H1 (cell line): ENCODE measurements around the gene IMPG2. TPM values are rescaled to one million over a fixed set of nuclear protein-coding genes. Genes with fewer than 3 reads are reported as not detected.

Source experiments
- CTCF ChIA-PET: fragments of 300-600 bp; sonication (Branson Sonifier 250); formaldehyde crosslinking; loops from one replicate; lab custom pipeline; 2021; ENCODE audit not compliant: partially characterized antibody; lab: Charles Lee
- POLR2A ChIA-PET: fragments of 300-600 bp; sonication (Branson Sonifier 250); formaldehyde crosslinking; loops from one replicate; lab custom pipeline; 2021; ENCODE audit warnings: inconsistent platforms; ENCODE audit not compliant: partially characterized antibody; lab: Charles Lee
- DNase-seq, 2 experiments: peaks; one replicate each; pipeline versions ENCODE4 v3.0.0 to v3.0.0-alpha.2; 2010 to 2022; ENCODE audit warnings: low spot score in 2 of 2, low read depth in 1 of 2, mixed read lengths in 1 of 2
- FAIRE-seq: peaks from 2 replicates; lab custom pipeline; 2011; peaks lifted over from hg19 to GRCh38; lab: Jason Lieb, UNC
- H2AFZ ChIP-seq: 2 replicates; pipeline ENCODE4 v1.8.1; 2012; ENCODE audit warnings: low read length, inconsistent platforms
- H2AK5ac ChIP-seq: 2 replicates; pipeline ENCODE4 v1.6.1; 2013; ENCODE audit warnings: low read depth, low read length
- H2BK120ac ChIP-seq: replicated peaks from 2 replicates; pipeline ENCODE3; 2013; ENCODE audit warnings: low read depth, low read length, inconsistent platforms
- H2BK12ac ChIP-seq: 2 replicates; pipeline ENCODE4 v1.6.1; 2013; ENCODE audit warnings: low read depth, low read length
- H2BK15ac ChIP-seq: 2 replicates; pipeline ENCODE4 v1.6.1; 2013; ENCODE audit warnings: low read length
- H2BK20ac ChIP-seq: 2 replicates; pipeline ENCODE4 v1.6.1; 2013; ENCODE audit warnings: low read length
- H2BK5ac ChIP-seq: 2 replicates; pipeline ENCODE4 v1.6.1; 2013; ENCODE audit warnings: low read depth, low read length
- H3K14ac ChIP-seq: 2 replicates; pipeline ENCODE4 v1.6.1; 2013; ENCODE audit warnings: inconsistent platforms; ENCODE audit not compliant: insufficient read length
- H3K18ac ChIP-seq: 2 replicates; pipeline ENCODE4 v1.6.1; 2013; ENCODE audit warnings: low read length; ENCODE audit errors: extremely low read depth
- H3K23ac ChIP-seq: 2 replicates; pipeline ENCODE4 v1.6.1; 2013; ENCODE audit warnings: inconsistent platforms; ENCODE audit not compliant: insufficient read length
- H3K23me2 ChIP-seq: 2 replicates; pipeline ENCODE4 v1.6.1; 2013; ENCODE audit warnings: low read depth, low read length
- H3K27ac ChIP-seq: 2 replicates; pipeline ENCODE4 v1.6.1; 2011; ENCODE audit warnings: low read depth, low read length, inconsistent platforms
- H3K27me3 ChIP-seq, 4 experiments: replicated peaks in 1 of 4; 1 replicate in 1 of 4; 2 replicates in 3 of 4; pipeline versions ENCODE4 v1.6.1 to v1.8.1; 2011 to 2013; ENCODE audit warnings: low read length in 3 of 4, mild to moderate bottlenecking in 3 of 4, inconsistent platforms in 2 of 4, mixed read lengths in 2 of 4, moderate library complexity in 1 of 4; ENCODE audit not compliant: control insufficient read depth in 3 of 4, insufficient read depth in 3 of 4; ENCODE audit errors: extremely low read depth in 1 of 4
- H3K36me3 ChIP-seq, 4 experiments: 2 replicates each; pipeline versions ENCODE4 v1.6.1 to v1.8.1; 2011 to 2013; ENCODE audit warnings: mild to moderate bottlenecking in 4 of 4, low read length in 3 of 4, moderate library complexity in 2 of 4, control low read depth in 1 of 4, inconsistent platforms in 1 of 4; ENCODE audit not compliant: insufficient read depth in 4 of 4, control insufficient read depth in 2 of 4
- H3K4ac ChIP-seq: replicated peaks from 2 replicates; pipeline ENCODE3; 2013; ENCODE audit warnings: low read length, low read depth, mixed read lengths, inconsistent platforms; ENCODE audit not compliant: insufficient read length
- H3K4me1 ChIP-seq, 4 experiments: replicated peaks in 1 of 4; 1 replicate in 1 of 4; 2 replicates in 3 of 4; pipeline versions ENCODE4 v1.6.1 to v1.8.1; 2011 to 2013; ENCODE audit warnings: low read length in 3 of 4, inconsistent platforms in 2 of 4, mixed read lengths in 1 of 4; ENCODE audit not compliant: insufficient read depth in 4 of 4, control insufficient read depth in 3 of 4
- H3K4me2 ChIP-seq, 2 experiments: 2 replicates each; pipeline versions ENCODE4 v1.6.1 to v1.8.1; 2011 to 2013; ENCODE audit warnings: low read depth in 2 of 2, low read length in 2 of 2, control low read depth in 1 of 2, inconsistent platforms in 1 of 2, mild to moderate bottlenecking in 1 of 2; ENCODE audit not compliant: insufficient read depth in 1 of 2
- H3K4me3 ChIP-seq, 4 experiments: fragments of 200-600, 300-600 bp in 1 of 4; sonication (generic), shearing (Covaris generic), sonication (Bioruptor Twin) in 1 of 4; 2 replicates each; pipeline versions ENCODE4 v1.5.1 to v1.8.1; 2011 to 2016; ENCODE audit warnings: low read length in 4 of 4, low read depth in 3 of 4, control low read depth in 2 of 4, inconsistent platforms in 2 of 4, mild to moderate bottlenecking in 2 of 4, mixed read lengths in 1 of 4, moderate library complexity in 1 of 4; ENCODE audit not compliant: insufficient read depth in 2 of 4; ENCODE audit errors: extremely low read depth in 1 of 4
- H3K56ac ChIP-seq: replicated peaks from 2 replicates; pipeline ENCODE3; 2013; ENCODE audit warnings: low read depth, mild to moderate bottlenecking, mixed read lengths, low read length, inconsistent platforms; ENCODE audit not compliant: insufficient read length
- H3K79me1 ChIP-seq: 2 replicates; pipeline ENCODE4 v1.6.1; 2013; ENCODE audit warnings: low read depth, low read length, control low read depth
- H3K79me2 ChIP-seq, 2 experiments: 2 replicates each; pipeline versions ENCODE4 v1.6.1 to v1.8.1; 2012 to 2013; ENCODE audit warnings: low read length in 2 of 2, mild to moderate bottlenecking in 2 of 2, inconsistent platforms in 1 of 2; ENCODE audit not compliant: insufficient read depth in 2 of 2, control insufficient read depth in 1 of 2
- H3K9ac ChIP-seq, 4 experiments: replicated peaks in 1 of 4; 1 replicate in 1 of 4; 2 replicates in 3 of 4; pipeline versions ENCODE4 v1.6.1 to v1.8.1; 2011 to 2013; ENCODE audit warnings: low read depth in 3 of 4, low read length in 3 of 4, control low read depth in 2 of 4, mild to moderate bottlenecking in 2 of 4, moderate library complexity in 2 of 4, inconsistent platforms in 1 of 4; ENCODE audit errors: extremely low read depth in 1 of 4
- H3K9me3 ChIP-seq, 2 experiments: 2 replicates each; pipeline versions ENCODE4 v1.6.1 to v1.8.1; 2012 to 2013; ENCODE audit warnings: mild to moderate bottlenecking in 2 of 2, moderate library complexity in 2 of 2, control low read depth in 1 of 2, inconsistent platforms in 1 of 2, low read depth in 1 of 2, low read length in 1 of 2, mixed read lengths in 1 of 2; ENCODE audit not compliant: insufficient read depth in 2 of 2
- H4K20me1 ChIP-seq, 2 experiments: replicated peaks in 1 of 2; 2 replicates each; pipeline versions ENCODE3 to v1.8.1; 2011 to 2013; ENCODE audit warnings: inconsistent platforms in 2 of 2, low read length in 2 of 2, mild to moderate bottlenecking in 1 of 2; ENCODE audit not compliant: insufficient read depth in 2 of 2, control insufficient read depth in 1 of 2
- H4K5ac ChIP-seq: 2 replicates; pipeline ENCODE4 v1.6.1; 2013; ENCODE audit warnings: low read length, low read depth, mixed read lengths, inconsistent platforms; ENCODE audit not compliant: insufficient read length
- H4K8ac ChIP-seq: 2 replicates; pipeline ENCODE4 v1.8.0; 2013; ENCODE audit warnings: mild to moderate bottlenecking, moderate library complexity, low read length, inconsistent platforms; ENCODE audit not compliant: insufficient read depth; ENCODE audit errors: extremely low read depth
- H4K91ac ChIP-seq: replicated peaks from 2 replicates; pipeline ENCODE3; 2013; ENCODE audit warnings: low read length, mixed read lengths, inconsistent platforms; ENCODE audit not compliant: insufficient read length
- ASH2L ChIP-seq: fragments of 200-600, 300-600 bp; sonication (generic); IDR thresholded peaks from one replicate; pipeline ENCODE4 v1.7.1; 2017; ENCODE audit warnings: low read length
- BCL11A ChIP-seq, 2 experiments: IDR thresholded peaks; one replicate each; pipeline ENCODE4 v1.6.1; 2011; ENCODE audit warnings: low read depth in 2 of 2, low read length in 2 of 2, mild to moderate bottlenecking in 2 of 2
- CHD2 ChIP-seq: IDR thresholded peaks from 2 replicates; pipeline ENCODE4 v1.6.1; 2012; ENCODE audit warnings: low read length, improper control_type of control experiment
- EGR1 ChIP-seq: IDR thresholded peaks from 2 replicates; pipeline ENCODE4 v1.6.1; 2011; ENCODE audit warnings: low read depth, low read length, borderline replicate concordance
- EZH2 ChIP-seq: fragments of 200-600 bp; sonication (generic); IDR thresholded peaks from 2 replicates; pipeline ENCODE4 v1.7.1; 2012; ENCODE audit warnings: low read depth, mild to moderate bottlenecking, moderate library complexity, low read length, inconsistent platforms; ENCODE audit not compliant: severe bottlenecking
- JUND ChIP-seq: IDR thresholded peaks from 2 replicates; pipeline ENCODE4 v1.6.1; 2011; ENCODE audit warnings: mild to moderate bottlenecking, improper control_type of control experiment, low read length
- KDM5A ChIP-seq: fragments of 200-600 bp; IDR thresholded peaks from 2 replicates; pipeline ENCODE4 v1.7.1; 2012; ENCODE audit warnings: mild to moderate bottlenecking, low read length, inconsistent platforms, mixed read lengths
- MAFK ChIP-seq: IDR thresholded peaks from 2 replicates; pipeline ENCODE4 v1.6.1; 2012; ENCODE audit warnings: low read depth, mild to moderate bottlenecking, improper control_type of control experiment, low read length
- MAX ChIP-seq: IDR thresholded peaks from 2 replicates; pipeline ENCODE4 v1.6.1; 2012; ENCODE audit warnings: inconsistent platforms
- RAD21 ChIP-seq, 2 experiments: IDR thresholded peaks in 1 of 2; conservative IDR thresholded peaks in 1 of 2; 2 replicates each; pipeline ENCODE4 v1.6.1; 2011; ENCODE audit warnings: low read depth in 2 of 2, low read length in 2 of 2, improper control_type of control experiment in 1 of 2, inconsistent platforms in 1 of 2, mild to moderate bottlenecking in 1 of 2, moderate library complexity in 1 of 2
- RXRA ChIP-seq: IDR thresholded peaks from 2 replicates; pipeline ENCODE4 v1.6.1; 2011; ENCODE audit warnings: low read depth, mild to moderate bottlenecking, low read length, moderate library complexity; ENCODE audit not compliant: insufficient read depth
- SP1 ChIP-seq: IDR thresholded peaks from 2 replicates; pipeline ENCODE4 v1.6.1; 2011; ENCODE audit warnings: low read depth, low read length
- SP2 ChIP-seq: IDR thresholded peaks from 2 replicates; pipeline ENCODE4 v1.6.1; 2012; ENCODE audit warnings: mild to moderate bottlenecking, low read length, inconsistent platforms
- TCF12 ChIP-seq: IDR thresholded peaks from 2 replicates; pipeline ENCODE4 v1.6.1; 2011; ENCODE audit warnings: low read depth, mild to moderate bottlenecking, low read length
- TEAD4 ChIP-seq: IDR thresholded peaks from 2 replicates; pipeline ENCODE4 v1.6.1; 2012; ENCODE audit warnings: low read depth, low read length, inconsistent platforms, mixed read lengths
- ZNF274 ChIP-seq: IDR thresholded peaks from 2 replicates; pipeline ENCODE4 v1.7.0; 2012; ENCODE audit warnings: low read length, borderline replicate concordance; ENCODE audit errors: extremely low read depth
- WGBS, 2 experiments: shearing (Covaris generic) in 1 of 2; methylation state at CpG; one replicate each; pipeline versions ENCODE4 v1.1.6 to v1.1.7; 2013 to 2015; ENCODE audit warnings: low lambda C conversion rate in 2 of 2, mixed read lengths in 2 of 2, inconsistent platforms in 1 of 2, low coverage in 1 of 2, missing lambda C conversion rate in 1 of 2; ENCODE audit not compliant: insufficient replicate concordance in 2 of 2, insufficient coverage in 1 of 2, insufficient read length in 1 of 2; ENCODE audit errors: extremely low coverage in 1 of 2, missing lambda C conversion rate in 1 of 2; 5-methylcytosine and 5-hydroxymethylcytosine counted together
- polyA plus RNA-seq, 7 experiments: library from polyadenylated mRNA; depleted of rRNA in 3 of 7; stranded (reverse) in 5 of 7; unstranded in 2 of 7; fragments of >200 nt in 5 of 7; fragments of 200-250 nt in 2 of 7; gene quantifications; 1 replicate in 5 of 7; 2 replicates in 1 of 7; 4 replicates in 1 of 7; pipeline versions ENCODE4 v1.2.1 to v1.2.3, GENCODE V29; 2011 to 2013; ENCODE audit warnings: missing spikeins in 2 of 7, mixed read lengths in 2 of 7
- total RNA-seq: library from RNA; stranded (reverse); fragmentation: NEBNext Ultra II Directional; extraction: Animal tissue kit (Norgen Biotek cat#: 25700); gene quantifications from 2 replicates; pipeline ENCODE4 v1.2.1, GENCODE V29; 2021

IMPG2 gene
- total and polyA plus RNA-seq, 2 of the 8 experiments (the other 6 are each of a cell fraction or from before 2014, with no cell fraction given) = 0.03 to 0.06 TPM

GRCh38 chr3:101362406-101362805 is 42.0 kb upstream of the IMPG2 start:
- no peak for FAIRE-seq
- TF ChIP-seq BCL11A (IDR thresholded peaks at IDR 0.05; ENCODE audit: low read depth in 2 of 2, low read length in 2 of 2) = no peak
- TF ChIP-seq MAFK = no peak
- no peak for TF ChIP-seq JUND
- no peak for TF ChIP-seq ZNF274
- TF ChIP-seq TEAD4 = no peak
- TF ChIP-seq ASH2L = no peak
- TF ChIP-seq RXRA = no peak
- TF ChIP-seq CHD2 = no peak
- TF ChIP-seq EZH2 = no peak
- no peak for TF ChIP-seq SP1
- TF ChIP-seq MAX = no peak
- no peak for TF ChIP-seq RAD21 (IDR thresholded peaks at IDR 0.05 in 1 of 2, conservative IDR thresholded peaks at IDR 0.05 in 1 of 2; ENCODE audit: low read depth in 2 of 2, low read length in 2 of 2)
- TF ChIP-seq KDM5A = no peak
- TF ChIP-seq TCF12 = no peak
- no peak for TF ChIP-seq SP2
- no peak for TF ChIP-seq EGR1

More at GRCh38 chr3:101362406-101362805, 42.0 kb upstream of the IMPG2 start:
- H3K18ac ChIP-seq = no peak overlapping the region
- H4K20me1 ChIP-seq = no peaks in the 10 kb centered on the region
- WGBS, 2 experiments = 93% methylated on average over 2 of the region's 2 CpGs; no CpG with 5 or more reads in 1 of the 2 experiments
- H3K4me3 ChIP-seq = no peak overlapping the region
- no peak for DNase-seq
- H3K4me1 ChIP-seq = no peaks in the 10 kb centered on the region
- no peak overlapping the region for H4K91ac ChIP-seq
- H3K23ac ChIP-seq = no peak overlapping the region
- H4K5ac ChIP-seq = no peak overlapping the region
- H3K56ac ChIP-seq = no peak overlapping the region
- H3K9ac ChIP-seq = no peak overlapping the region
- no peaks in the 10 kb centered on the region for H3K36me3 ChIP-seq
- no peak overlapping the region for H2AK5ac ChIP-seq
- no peaks in the 10 kb centered on the region for H3K27me3 ChIP-seq
- H2BK120ac ChIP-seq = no peak overlapping the region
- H4K8ac ChIP-seq = no peak overlapping the region
- no peak overlapping the region for H2BK5ac ChIP-seq
- POLR2A ChIA-PET = no interaction called here
- no peaks in the 10 kb centered on the region for H3K9me3 ChIP-seq
- no peak overlapping the region for H3K4ac ChIP-seq
- no peak overlapping the region for H2BK20ac ChIP-seq
- H3K4me2 ChIP-seq = no peak overlapping the region
- H2BK12ac ChIP-seq = no peak overlapping the region
- CTCF ChIA-PET = no interaction called here
- no peaks in the 10 kb centered on the region for H3K79me1 ChIP-seq
- H3K79me2 ChIP-seq = no peaks in the 10 kb centered on the region
- H3K14ac ChIP-seq = no peak overlapping the region
- no peak overlapping the region for H2AFZ ChIP-seq
- H3K23me2 ChIP-seq = no peaks in the 10 kb centered on the region
- H2BK15ac ChIP-seq = no peak overlapping the region
- H3K27ac ChIP-seq = no peak overlapping the region
